ENCODE measurements around the gene PURB. TPM values are rescaled to one million over a fixed set of nuclear protein-coding genes. Genes with fewer than 3 reads are reported as not detected.
"Not testable (repeated sequence)": the region's sequence is repeated elsewhere in the genome, so short reads cannot be mapped to it uniquely, and the experiment has no call there.

PURB gene
- total RNA-seq, 1 donor from 2014 or later = 26.5 TPM

- Histone ChIP-seq H3K9ac (no peak overlapping the region), H3K4me2 (no peak overlapping the region), H3K36me3 (no peaks in the 10 kb centered on the region), H4K20me1 (ENCODE audit: low read depth) (peaks cover 19% of the 10 kb centered on the region), H3K79me2 (ENCODE audit: low read depth) (peaks cover 32% of the 10 kb centered on the region), H3K4me3 (no peak overlapping the region), H3K27ac (no peak overlapping the region), H3F3A (ENCODE audit: low read depth) (peaks cover 14% of the 10 kb centered on the region), H3K27me3 (no peaks in the 10 kb centered on the region), H3K9me3 (ENCODE audit: low read depth) (no peaks in the 10 kb centered on the region), H3K4me1 (peaks cover 15% of the 10 kb centered on the region), H2AFZ (replicated peaks) (no peak overlapping the region)
- TF ChIP-seq, protein P1, sequence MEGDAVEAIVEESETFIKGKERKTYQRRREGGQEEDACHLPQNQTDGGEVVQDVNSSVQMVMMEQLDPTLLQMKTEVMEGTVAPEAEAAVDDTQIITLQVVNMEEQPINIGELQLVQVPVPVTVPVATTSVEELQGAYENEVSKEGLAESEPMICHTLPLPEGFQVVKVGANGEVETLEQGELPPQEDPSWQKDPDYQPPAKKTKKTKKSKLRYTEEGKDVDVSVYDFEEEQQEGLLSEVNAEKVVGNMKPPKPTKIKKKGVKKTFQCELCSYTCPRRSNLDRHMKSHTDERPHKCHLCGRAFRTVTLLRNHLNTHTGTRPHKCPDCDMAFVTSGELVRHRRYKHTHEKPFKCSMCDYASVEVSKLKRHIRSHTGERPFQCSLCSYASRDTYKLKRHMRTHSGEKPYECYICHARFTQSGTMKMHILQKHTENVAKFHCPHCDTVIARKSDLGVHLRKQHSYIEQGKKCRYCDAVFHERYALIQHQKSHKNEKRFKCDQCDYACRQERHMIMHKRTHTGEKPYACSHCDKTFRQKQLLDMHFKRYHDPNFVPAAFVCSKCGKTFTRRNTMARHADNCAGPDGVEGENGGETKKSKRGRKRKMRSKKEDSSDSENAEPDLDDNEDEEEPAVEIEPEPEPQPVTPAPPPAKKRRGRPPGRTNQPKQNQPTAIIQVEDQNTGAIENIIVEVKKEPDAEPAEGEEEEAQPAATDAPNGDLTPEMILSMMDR (IDR thresholded peaks at IDR 0.05) = no peak
- TF ChIP-seq EZH2phosphoT487 (IDR thresholded peaks at IDR 0.05) (no peak), EZH2 (IDR thresholded peaks at IDR 0.05) (no peak)
- Mint-ChIP-seq H3K36me3 (peaks cover 30% of the 10 kb centered on the region), H3K27ac (no peak overlapping the region), H3K4me3 (no peak overlapping the region), H3K27me3 (ENCODE audit: insufficient read depth, low read depth) (no peaks in the 10 kb centered on the region), H3K4me1 (peaks cover 14% of the 10 kb centered on the region), H3K9me3 (peaks cover 11% of the 10 kb centered on the region)
- no peak for DNase-seq (ENCODE audit: low spot score)
Measured at GRCh38 chr7:44876393-44876792, 8.9 kb downstream of the PURB start.

DNA sequence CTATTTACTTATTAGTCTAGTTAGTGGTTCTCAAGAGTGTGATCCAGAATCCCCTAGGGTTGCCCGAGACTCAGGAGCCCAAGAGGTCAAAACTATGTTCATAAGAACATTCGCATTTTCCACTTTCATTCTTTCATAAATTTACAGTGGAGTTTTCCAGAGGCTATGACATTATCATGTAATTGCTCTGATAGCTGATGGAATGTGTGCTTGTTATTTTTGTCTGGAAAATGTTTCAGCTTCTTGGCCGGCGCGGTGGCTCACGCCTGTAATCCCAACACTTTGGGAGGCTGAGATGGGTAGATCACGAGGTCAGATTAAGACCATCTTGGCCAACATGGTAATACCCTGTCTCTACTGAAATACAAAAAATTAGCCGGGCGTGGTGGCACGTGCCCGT is 10.1 kb downstream of the PURB start:
- no peak for TF ChIP-seq EZH2phosphoT487 (IDR thresholded peaks at IDR 0.05)
- TF ChIP-seq, protein P1 (IDR thresholded peaks at IDR 0.05) = no peak
- TF ChIP-seq EZH2 (IDR thresholded peaks at IDR 0.05) = no peak
- Mint-ChIP-seq H3K27ac (no peak overlapping the region), H3K9me3 (peaks cover 14% of the 10 kb centered on the region), H3K36me3 (peaks cover 23% of the 10 kb centered on the region), H3K4me1 (peaks cover 4% of the 10 kb centered on the region), H3K4me3 (no peak overlapping the region), H3K27me3 (ENCODE audit: insufficient read depth, low read depth) (no peaks in the 10 kb centered on the region)
- Histone ChIP-seq H3K36me3 (no peaks in the 10 kb centered on the region), H3K27ac (no peak overlapping the region), H3K79me2 (ENCODE audit: low read depth) (peaks cover 20% of the 10 kb centered on the region), H3K4me2 (no peak overlapping the region), H3K9ac (no peak overlapping the region), H3K9me3 (ENCODE audit: low read depth) (no peaks in the 10 kb centered on the region), H4K20me1 (ENCODE audit: low read depth) (peaks cover 8% of the 10 kb centered on the region), H3F3A (ENCODE audit: low read depth) (peaks cover 8% of the 10 kb centered on the region), H3K4me3 (no peak overlapping the region), H3K27me3 (no peaks in the 10 kb centered on the region), H3K4me1 (peaks cover 3% of the 10 kb centered on the region), H2AFZ (replicated peaks) (no peak overlapping the region)
- no peak for DNase-seq (ENCODE audit: low spot score)

- Histone ChIP-seq H3K4me3 (no peak overlapping the region), H4K20me1 (ENCODE audit: low read depth) (no peaks in the 10 kb centered on the region), H3K36me3 (no peaks in the 10 kb centered on the region), H3K4me1 (no peaks in the 10 kb centered on the region), H3K27ac (no peak overlapping the region), H3K4me2 (no peak overlapping the region), H2AFZ (replicated peaks) (no peak overlapping the region), H3K27me3 (no peaks in the 10 kb centered on the region), H3K79me2 (ENCODE audit: low read depth) (no peaks in the 10 kb centered on the region), H3K9ac (no peak overlapping the region), H3K9me3 (ENCODE audit: low read depth) (no peaks in the 10 kb centered on the region), H3F3A (ENCODE audit: low read depth) (peaks cover 6% of the 10 kb centered on the region)
- TF ChIP-seq, protein P1 (IDR thresholded peaks at IDR 0.05) = no peak
- no peak for TF ChIP-seq EZH2phosphoT487 (IDR thresholded peaks at IDR 0.05)
- TF ChIP-seq EZH2 (IDR thresholded peaks at IDR 0.05) = no peak
- no peak for DNase-seq (ENCODE audit: low spot score)
- Mint-ChIP-seq H3K27ac (no peak overlapping the region), H3K27me3 (ENCODE audit: insufficient read depth, low read depth) (no peaks in the 10 kb centered on the region), H3K9me3 (peaks cover 18% of the 10 kb centered on the region), H3K4me1 (no peaks in the 10 kb centered on the region), H3K36me3 (peaks cover 11% of the 10 kb centered on the region), H3K4me3 (no peak overlapping the region)
Measured at GRCh38 chr7:44872787-44873186, 12.5 kb downstream of the PURB start.

DNA sequence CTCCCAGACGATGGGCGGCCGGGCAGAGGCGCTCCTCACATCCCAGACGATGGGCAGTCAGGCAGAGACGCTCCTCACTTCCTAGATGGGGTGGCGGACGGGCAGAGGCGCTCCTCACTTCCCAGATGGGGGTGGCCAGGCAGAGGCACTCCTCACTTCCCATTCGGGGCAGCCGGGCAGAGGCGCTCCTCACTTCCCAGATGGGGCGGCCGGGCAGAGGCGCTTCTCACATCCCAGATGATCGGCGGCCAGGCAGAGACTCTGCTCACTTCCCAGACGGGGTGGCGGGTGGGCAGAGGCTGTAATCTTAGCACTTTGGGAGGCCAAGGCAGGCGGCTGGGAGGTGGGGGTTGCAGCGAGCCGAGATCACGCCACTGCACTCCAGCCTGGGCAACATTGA is 13.4 kb downstream of the PURB start:
- not testable (repeated sequence) for H3K27ac Mint-ChIP-seq; H3K9me3 ChIP-seq (ENCODE audit: low read depth); H3K4me3 ChIP-seq; DNase-seq (ENCODE audit: low spot score); H3K9ac ChIP-seq; H3K36me3 Mint-ChIP-seq; H3K4me3 Mint-ChIP-seq; H3K4me1 ChIP-seq; H3K36me3 ChIP-seq; H3K79me2 ChIP-seq (ENCODE audit: low read depth); H3K4me2 ChIP-seq; H3F3A ChIP-seq (ENCODE audit: low read depth); H3K27ac ChIP-seq; H3K27me3 ChIP-seq; H2AFZ ChIP-seq (replicated peaks); H4K20me1 ChIP-seq (ENCODE audit: low read depth); H3K4me1 Mint-ChIP-seq; H3K27me3 Mint-ChIP-seq (ENCODE audit: insufficient read depth, low read depth)
- H3K9me3 Mint-ChIP-seq = peaks cover 18% of the 10 kb centered on the region

- H4K20me1 ChIP-seq (ENCODE audit: low read depth); H3K27me3 ChIP-seq; H3K4me1 ChIP-seq; H3K9me3 ChIP-seq (ENCODE audit: low read depth); H3K9ac ChIP-seq; H3K4me3 Mint-ChIP-seq; H3K4me2 ChIP-seq; H3K79me2 ChIP-seq (ENCODE audit: low read depth); DNase-seq (ENCODE audit: low spot score); H3K27me3 Mint-ChIP-seq (ENCODE audit: insufficient read depth, low read depth); H3K4me3 ChIP-seq; H3K27ac Mint-ChIP-seq; H2AFZ ChIP-seq (replicated peaks); H3F3A ChIP-seq (ENCODE audit: low read depth); H3K4me1 Mint-ChIP-seq; H3K36me3 Mint-ChIP-seq; H3K36me3 ChIP-seq; H3K27ac ChIP-seq: not testable (repeated sequence)
- peaks cover 18% of the 10 kb centered on the region for H3K9me3 Mint-ChIP-seq
Measured at GRCh38 chr7:44870780-44871179, 14.6 kb downstream of the PURB start.

GRCh38 chr7:44870336-44870735 is 15.0 kb downstream of the PURB start:
- H3K9me3 ChIP-seq (ENCODE audit: low read depth); H3K79me2 ChIP-seq (ENCODE audit: low read depth); H3K4me2 ChIP-seq; H3K27me3 Mint-ChIP-seq (ENCODE audit: insufficient read depth, low read depth); H2AFZ ChIP-seq (replicated peaks); H3K36me3 ChIP-seq; H3K4me3 Mint-ChIP-seq; H3K9ac ChIP-seq; H3K27me3 ChIP-seq; H3K4me1 Mint-ChIP-seq; H3K27ac ChIP-seq; DNase-seq (ENCODE audit: low spot score); H4K20me1 ChIP-seq (ENCODE audit: low read depth); H3K36me3 Mint-ChIP-seq; H3F3A ChIP-seq (ENCODE audit: low read depth); H3K4me1 ChIP-seq; H3K4me3 ChIP-seq; H3K27ac Mint-ChIP-seq: not testable (repeated sequence)
- peaks cover 18% of the 10 kb centered on the region for H3K9me3 Mint-ChIP-seq

Measured in neural progenitor cell (in vitro differentiated cells).